Neural progenitor cell (in vitro differentiated cells): ENCODE data around the gene CSRNP2.

Experiments used
- EZH2phosphoT487 ChIP-seq: fragments of 200-600 bp; sonication (generic); IDR thresholded peaks from 2 replicates; pipeline ENCODE4 v1.6.1; 2017; ENCODE audit warnings: antibody characterized with exemption
- TF ChIP-seq, protein P1 (sequence below): fragments of 200-600 bp; sonication (generic); IDR thresholded peaks from 2 replicates; pipeline ENCODE4 v1.5.1; 2017; ENCODE audit warnings: antibody characterized with exemption, mild to moderate bottlenecking

DNA sequence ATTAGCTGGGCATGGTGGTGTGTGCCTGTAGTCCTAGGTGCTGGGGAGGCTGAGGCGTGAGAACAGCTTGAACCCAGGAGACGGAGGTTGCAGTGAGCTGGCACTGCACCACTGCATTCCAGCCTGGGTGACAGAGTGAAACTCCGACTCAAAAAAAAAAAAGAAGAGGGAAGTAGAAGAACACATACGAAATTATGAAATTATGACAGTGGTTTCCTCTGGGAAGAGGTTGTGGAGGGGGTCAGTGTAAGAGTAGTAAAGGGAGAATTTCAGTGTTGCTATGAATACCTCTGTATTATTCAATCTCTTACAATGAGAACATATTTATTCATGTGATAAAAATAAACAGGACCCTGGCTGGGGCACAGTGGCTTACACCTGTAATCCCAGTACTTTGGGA lies 24.7 kb upstream of the CSRNP2 start:
- no peak for TF ChIP-seq EZH2phosphoT487
- TF ChIP-seq, protein P1, sequence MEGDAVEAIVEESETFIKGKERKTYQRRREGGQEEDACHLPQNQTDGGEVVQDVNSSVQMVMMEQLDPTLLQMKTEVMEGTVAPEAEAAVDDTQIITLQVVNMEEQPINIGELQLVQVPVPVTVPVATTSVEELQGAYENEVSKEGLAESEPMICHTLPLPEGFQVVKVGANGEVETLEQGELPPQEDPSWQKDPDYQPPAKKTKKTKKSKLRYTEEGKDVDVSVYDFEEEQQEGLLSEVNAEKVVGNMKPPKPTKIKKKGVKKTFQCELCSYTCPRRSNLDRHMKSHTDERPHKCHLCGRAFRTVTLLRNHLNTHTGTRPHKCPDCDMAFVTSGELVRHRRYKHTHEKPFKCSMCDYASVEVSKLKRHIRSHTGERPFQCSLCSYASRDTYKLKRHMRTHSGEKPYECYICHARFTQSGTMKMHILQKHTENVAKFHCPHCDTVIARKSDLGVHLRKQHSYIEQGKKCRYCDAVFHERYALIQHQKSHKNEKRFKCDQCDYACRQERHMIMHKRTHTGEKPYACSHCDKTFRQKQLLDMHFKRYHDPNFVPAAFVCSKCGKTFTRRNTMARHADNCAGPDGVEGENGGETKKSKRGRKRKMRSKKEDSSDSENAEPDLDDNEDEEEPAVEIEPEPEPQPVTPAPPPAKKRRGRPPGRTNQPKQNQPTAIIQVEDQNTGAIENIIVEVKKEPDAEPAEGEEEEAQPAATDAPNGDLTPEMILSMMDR: no peak
